H1 (cell line): ENCODE data around the gene MAML3. TPM values are rescaled to one million over a fixed set of nuclear protein-coding genes. Genes with fewer than 3 reads are reported as not detected.

ENCODE experiments used
- CTCF ChIA-PET: fragments of 300-600 bp; sonication (Branson Sonifier 250); formaldehyde crosslinking; loops from one replicate; lab custom pipeline; 2021; ENCODE audit not compliant: partially characterized antibody; lab: Charles Lee
- POLR2A ChIA-PET: fragments of 300-600 bp; sonication (Branson Sonifier 250); formaldehyde crosslinking; loops from one replicate; lab custom pipeline; 2021; ENCODE audit warnings: inconsistent platforms; ENCODE audit not compliant: partially characterized antibody; lab: Charles Lee
- DNase-seq, 2 experiments: peaks; one replicate each; pipeline versions ENCODE4 v3.0.0 to v3.0.0-alpha.2; 2010 to 2022; ENCODE audit warnings: low spot score in 2 of 2, low read depth in 1 of 2, mixed read lengths in 1 of 2
- FAIRE-seq: peaks from 2 replicates; lab custom pipeline; 2011; peaks lifted over from hg19 to GRCh38; lab: Jason Lieb, UNC
- H2AFZ ChIP-seq: 2 replicates; pipeline ENCODE4 v1.8.1; 2012; ENCODE audit warnings: low read length, inconsistent platforms
- H2AK5ac ChIP-seq: 2 replicates; pipeline ENCODE4 v1.6.1; 2013; ENCODE audit warnings: low read depth, low read length
- H2BK120ac ChIP-seq: replicated peaks from 2 replicates; pipeline ENCODE3; 2013; ENCODE audit warnings: low read depth, low read length, inconsistent platforms
- H2BK12ac ChIP-seq: 2 replicates; pipeline ENCODE4 v1.6.1; 2013; ENCODE audit warnings: low read depth, low read length
- H2BK15ac ChIP-seq: 2 replicates; pipeline ENCODE4 v1.6.1; 2013; ENCODE audit warnings: low read length
- H2BK20ac ChIP-seq: 2 replicates; pipeline ENCODE4 v1.6.1; 2013; ENCODE audit warnings: low read length
- H2BK5ac ChIP-seq: 2 replicates; pipeline ENCODE4 v1.6.1; 2013; ENCODE audit warnings: low read depth, low read length
- H3K14ac ChIP-seq: 2 replicates; pipeline ENCODE4 v1.6.1; 2013; ENCODE audit warnings: inconsistent platforms; ENCODE audit not compliant: insufficient read length
- H3K18ac ChIP-seq: 2 replicates; pipeline ENCODE4 v1.6.1; 2013; ENCODE audit warnings: low read length; ENCODE audit errors: extremely low read depth
- H3K23ac ChIP-seq: 2 replicates; pipeline ENCODE4 v1.6.1; 2013; ENCODE audit warnings: inconsistent platforms; ENCODE audit not compliant: insufficient read length
- H3K23me2 ChIP-seq: 2 replicates; pipeline ENCODE4 v1.6.1; 2013; ENCODE audit warnings: low read depth, low read length
- H3K27ac ChIP-seq: 2 replicates; pipeline ENCODE4 v1.6.1; 2011; ENCODE audit warnings: low read depth, low read length, inconsistent platforms
- H3K27me3 ChIP-seq, 4 experiments: replicated peaks in 1 of 4; 1 replicate in 1 of 4; 2 replicates in 3 of 4; pipeline versions ENCODE4 v1.6.1 to v1.8.1; 2011 to 2013; ENCODE audit warnings: low read length in 3 of 4, mild to moderate bottlenecking in 3 of 4, inconsistent platforms in 2 of 4, mixed read lengths in 2 of 4, moderate library complexity in 1 of 4; ENCODE audit not compliant: control insufficient read depth in 3 of 4, insufficient read depth in 3 of 4; ENCODE audit errors: extremely low read depth in 1 of 4
- H3K36me3 ChIP-seq, 4 experiments: 2 replicates each; pipeline versions ENCODE4 v1.6.1 to v1.8.1; 2011 to 2013; ENCODE audit warnings: mild to moderate bottlenecking in 4 of 4, low read length in 3 of 4, moderate library complexity in 2 of 4, control low read depth in 1 of 4, inconsistent platforms in 1 of 4; ENCODE audit not compliant: insufficient read depth in 4 of 4, control insufficient read depth in 2 of 4
- H3K4ac ChIP-seq: replicated peaks from 2 replicates; pipeline ENCODE3; 2013; ENCODE audit warnings: low read length, low read depth, mixed read lengths, inconsistent platforms; ENCODE audit not compliant: insufficient read length
- H3K4me1 ChIP-seq, 4 experiments: replicated peaks in 1 of 4; 1 replicate in 1 of 4; 2 replicates in 3 of 4; pipeline versions ENCODE4 v1.6.1 to v1.8.1; 2011 to 2013; ENCODE audit warnings: low read length in 3 of 4, inconsistent platforms in 2 of 4, mixed read lengths in 1 of 4; ENCODE audit not compliant: insufficient read depth in 4 of 4, control insufficient read depth in 3 of 4
- H3K4me2 ChIP-seq, 2 experiments: 2 replicates each; pipeline versions ENCODE4 v1.6.1 to v1.8.1; 2011 to 2013; ENCODE audit warnings: low read depth in 2 of 2, low read length in 2 of 2, control low read depth in 1 of 2, inconsistent platforms in 1 of 2, mild to moderate bottlenecking in 1 of 2; ENCODE audit not compliant: insufficient read depth in 1 of 2
- H3K4me3 ChIP-seq, 4 experiments: fragments of 200-600, 300-600 bp in 1 of 4; sonication (generic), shearing (Covaris generic), sonication (Bioruptor Twin) in 1 of 4; 2 replicates each; pipeline versions ENCODE4 v1.5.1 to v1.8.1; 2011 to 2016; ENCODE audit warnings: low read length in 4 of 4, low read depth in 3 of 4, control low read depth in 2 of 4, inconsistent platforms in 2 of 4, mild to moderate bottlenecking in 2 of 4, mixed read lengths in 1 of 4, moderate library complexity in 1 of 4; ENCODE audit not compliant: insufficient read depth in 2 of 4; ENCODE audit errors: extremely low read depth in 1 of 4
- H3K56ac ChIP-seq: replicated peaks from 2 replicates; pipeline ENCODE3; 2013; ENCODE audit warnings: low read depth, mild to moderate bottlenecking, mixed read lengths, low read length, inconsistent platforms; ENCODE audit not compliant: insufficient read length
- H3K79me1 ChIP-seq: 2 replicates; pipeline ENCODE4 v1.6.1; 2013; ENCODE audit warnings: low read depth, low read length, control low read depth
- H3K79me2 ChIP-seq, 2 experiments: 2 replicates each; pipeline versions ENCODE4 v1.6.1 to v1.8.1; 2012 to 2013; ENCODE audit warnings: low read length in 2 of 2, mild to moderate bottlenecking in 2 of 2, inconsistent platforms in 1 of 2; ENCODE audit not compliant: insufficient read depth in 2 of 2, control insufficient read depth in 1 of 2
- H3K9ac ChIP-seq, 4 experiments: replicated peaks in 1 of 4; 1 replicate in 1 of 4; 2 replicates in 3 of 4; pipeline versions ENCODE4 v1.6.1 to v1.8.1; 2011 to 2013; ENCODE audit warnings: low read depth in 3 of 4, low read length in 3 of 4, control low read depth in 2 of 4, mild to moderate bottlenecking in 2 of 4, moderate library complexity in 2 of 4, inconsistent platforms in 1 of 4; ENCODE audit errors: extremely low read depth in 1 of 4
- H3K9me3 ChIP-seq, 2 experiments: 2 replicates each; pipeline versions ENCODE4 v1.6.1 to v1.8.1; 2012 to 2013; ENCODE audit warnings: mild to moderate bottlenecking in 2 of 2, moderate library complexity in 2 of 2, control low read depth in 1 of 2, inconsistent platforms in 1 of 2, low read depth in 1 of 2, low read length in 1 of 2, mixed read lengths in 1 of 2; ENCODE audit not compliant: insufficient read depth in 2 of 2
- H4K20me1 ChIP-seq, 2 experiments: replicated peaks in 1 of 2; 2 replicates each; pipeline versions ENCODE3 to v1.8.1; 2011 to 2013; ENCODE audit warnings: inconsistent platforms in 2 of 2, low read length in 2 of 2, mild to moderate bottlenecking in 1 of 2; ENCODE audit not compliant: insufficient read depth in 2 of 2, control insufficient read depth in 1 of 2
- H4K5ac ChIP-seq: 2 replicates; pipeline ENCODE4 v1.6.1; 2013; ENCODE audit warnings: low read length, low read depth, mixed read lengths, inconsistent platforms; ENCODE audit not compliant: insufficient read length
- H4K8ac ChIP-seq: 2 replicates; pipeline ENCODE4 v1.8.0; 2013; ENCODE audit warnings: mild to moderate bottlenecking, moderate library complexity, low read length, inconsistent platforms; ENCODE audit not compliant: insufficient read depth; ENCODE audit errors: extremely low read depth
- H4K91ac ChIP-seq: replicated peaks from 2 replicates; pipeline ENCODE3; 2013; ENCODE audit warnings: low read length, mixed read lengths, inconsistent platforms; ENCODE audit not compliant: insufficient read length
- BACH1 ChIP-seq: IDR thresholded peaks from 2 replicates; pipeline ENCODE4 v1.6.1; 2012; ENCODE audit warnings: low read length, improper control_type of control experiment
- BRCA1 ChIP-seq: IDR thresholded peaks from 2 replicates; pipeline ENCODE4 v1.6.1; 2012; ENCODE audit warnings: low read depth, low read length, improper control_type of control experiment
- CBX8 ChIP-seq: fragments of 300-800, 300-1000 bp; sonication (generic); IDR thresholded peaks from 2 replicates; pipeline ENCODE4 v1.7.1; 2016; ENCODE audit warnings: low read depth, low read length, borderline replicate concordance
- CREB1 ChIP-seq: IDR thresholded peaks from 2 replicates; pipeline ENCODE4 v1.6.1; 2012; ENCODE audit warnings: inconsistent platforms
- EP300 ChIP-seq, 2 experiments: IDR thresholded peaks; 1 replicate in 1 of 2; 2 replicates in 1 of 2; pipeline ENCODE4 v1.6.1; 2011 to 2012; ENCODE audit warnings: low read depth in 2 of 2, low read length in 2 of 2, mild to moderate bottlenecking in 2 of 2, borderline replicate concordance in 1 of 2, inconsistent platforms in 1 of 2, moderate library complexity in 1 of 2
- EZH2 ChIP-seq: fragments of 200-600 bp; sonication (generic); IDR thresholded peaks from 2 replicates; pipeline ENCODE4 v1.7.1; 2012; ENCODE audit warnings: low read depth, mild to moderate bottlenecking, moderate library complexity, low read length, inconsistent platforms; ENCODE audit not compliant: severe bottlenecking
- HDAC2 ChIP-seq, 2 experiments: fragments of 300-600 bp in 1 of 2; sonication (generic) in 1 of 2; IDR thresholded peaks; 2 replicates each; pipeline ENCODE4 v1.6.1; 2011 to 2012; ENCODE audit warnings: low read depth in 2 of 2, low read length in 2 of 2, mild to moderate bottlenecking in 2 of 2, moderate library complexity in 2 of 2, borderline replicate concordance in 1 of 2, inconsistent platforms in 1 of 2
- JUN ChIP-seq: IDR thresholded peaks from 2 replicates; pipeline ENCODE4 v1.6.1; 2011; ENCODE audit warnings: low read depth, mild to moderate bottlenecking, improper control_type of control experiment, low read length
- KDM5A ChIP-seq: fragments of 200-600 bp; IDR thresholded peaks from 2 replicates; pipeline ENCODE4 v1.7.1; 2012; ENCODE audit warnings: mild to moderate bottlenecking, low read length, inconsistent platforms, mixed read lengths
- MAX ChIP-seq: IDR thresholded peaks from 2 replicates; pipeline ENCODE4 v1.6.1; 2012; ENCODE audit warnings: inconsistent platforms
- POLR2A ChIP-seq, 2 experiments: IDR thresholded peaks; 1 replicate in 1 of 2; 2 replicates in 1 of 2; pipeline ENCODE4 v1.6.1; 2011; ENCODE audit warnings: low read depth in 2 of 2, low read length in 2 of 2, mild to moderate bottlenecking in 2 of 2; ENCODE audit errors: control extremely low read depth in 1 of 2
- RFX5 ChIP-seq: IDR thresholded peaks from 2 replicates; pipeline ENCODE4 v1.6.1; 2011; ENCODE audit warnings: low read depth, low read length, improper control_type of control experiment, borderline replicate concordance
- YY1 ChIP-seq: IDR thresholded peaks from 2 replicates; pipeline ENCODE4 v1.6.1; 2011; ENCODE audit warnings: low read depth, mild to moderate bottlenecking, low read length
- WGBS, 2 experiments: shearing (Covaris generic) in 1 of 2; methylation state at CpG; one replicate each; pipeline versions ENCODE4 v1.1.6 to v1.1.7; 2013 to 2015; ENCODE audit warnings: low lambda C conversion rate in 2 of 2, mixed read lengths in 2 of 2, inconsistent platforms in 1 of 2, low coverage in 1 of 2, missing lambda C conversion rate in 1 of 2; ENCODE audit not compliant: insufficient replicate concordance in 2 of 2, insufficient coverage in 1 of 2, insufficient read length in 1 of 2; ENCODE audit errors: extremely low coverage in 1 of 2, missing lambda C conversion rate in 1 of 2; 5-methylcytosine and 5-hydroxymethylcytosine counted together
- polyA plus RNA-seq, 7 experiments: library from polyadenylated mRNA; depleted of rRNA in 3 of 7; stranded (reverse) in 5 of 7; unstranded in 2 of 7; fragments of >200 nt in 5 of 7; fragments of 200-250 nt in 2 of 7; gene quantifications; 1 replicate in 5 of 7; 2 replicates in 1 of 7; 4 replicates in 1 of 7; pipeline versions ENCODE4 v1.2.1 to v1.2.3, GENCODE V29; 2011 to 2013; ENCODE audit warnings: missing spikeins in 2 of 7, mixed read lengths in 2 of 7
- total RNA-seq: library from RNA; stranded (reverse); fragmentation: NEBNext Ultra II Directional; extraction: Animal tissue kit (Norgen Biotek cat#: 25700); gene quantifications from 2 replicates; pipeline ENCODE4 v1.2.1, GENCODE V29; 2021

MAML3 gene
- total and polyA plus RNA-seq, 2 of the 8 experiments (the other 6 are each of a cell fraction or from before 2014, with no cell fraction given) = 2.1 to 5.7 TPM

- H3K23me2 ChIP-seq = no peaks in the 10 kb centered on the region
- no peak overlapping the region for H2AFZ ChIP-seq
- H2AK5ac ChIP-seq = no peak overlapping the region
- no peak overlapping the region for H3K23ac ChIP-seq
- no peak overlapping the region for H2BK15ac ChIP-seq
- ChIA-PET CTCF (interaction anchor here (1.2 to 2.8 kb wide), 2 partner anchors 12 to 61 kb away, joined by 3 to 8 read pairs; no protein-coding TSS in a partner anchor), POLR2A (no interaction called here)
- H3K4me3 ChIP-seq = no peak overlapping the region
- no peak overlapping the region for H3K4ac ChIP-seq
- H2BK12ac ChIP-seq = no peak overlapping the region
- no peak overlapping the region for H3K56ac ChIP-seq
- H3K4me1 ChIP-seq = peaks cover 0 to 6% (median 3%) of the 10 kb centered on the region in 4 experiments; a peak in 3 of 7 replicates
- H3K36me3 ChIP-seq = no peaks in the 10 kb centered on the region
- no peak overlapping the region for H2BK20ac ChIP-seq
- H4K20me1 ChIP-seq = no peaks in the 10 kb centered on the region
- H3K14ac ChIP-seq = no peak overlapping the region
- no peak overlapping the region; the same call in 1 of the 2 replicates for H3K18ac ChIP-seq
- H3K27ac ChIP-seq = no peak overlapping the region
- 91% methylated on average over 6 of the region's 6 CpGs; no CpG with 5 or more reads in 1 of the 2 experiments for WGBS, 2 experiments
- no peaks in the 10 kb centered on the region for H3K79me1 ChIP-seq
- H3K27me3 ChIP-seq = no peaks in the 10 kb centered on the region
- no peaks in the 10 kb centered on the region for H3K9me3 ChIP-seq
- no peak overlapping the region for H3K9ac ChIP-seq
- no peak overlapping the region for H3K4me2 ChIP-seq
- H4K5ac ChIP-seq = no peak overlapping the region
- H4K8ac ChIP-seq = no peak overlapping the region
- FAIRE-seq = no peak
- H2BK120ac ChIP-seq = no peak overlapping the region
- no peak for DNase-seq
- H4K91ac ChIP-seq = no peak overlapping the region
- no peaks in the 10 kb centered on the region for H3K79me2 ChIP-seq
- no peak overlapping the region for H2BK5ac ChIP-seq
- TF ChIP-seq RFX5 = no peak
- no peak for TF ChIP-seq YY1
- TF ChIP-seq KDM5A = no peak
- no peak for TF ChIP-seq JUN
- TF ChIP-seq EP300 (IDR thresholded peaks at IDR 0.05; ENCODE audit: borderline replicate concordance in 1 of 2, low read depth in 2 of 2, low read length in 2 of 2) = no peak
- no peak for TF ChIP-seq BACH1
- no peak for TF ChIP-seq EZH2
- TF ChIP-seq MAX = no peak
- TF ChIP-seq CBX8 = no peak
- TF ChIP-seq POLR2A (IDR thresholded peaks at IDR 0.05; ENCODE audit: control extremely low read depth in 1 of 2, low read depth in 2 of 2, low read length in 2 of 2) = no peak
- no peak for TF ChIP-seq BRCA1
- TF ChIP-seq HDAC2 (IDR thresholded peaks at IDR 0.05; ENCODE audit: borderline replicate concordance in 1 of 2, low read depth in 2 of 2, low read length in 2 of 2) = no peak
- no peak for TF ChIP-seq CREB1
Observed at GRCh38 chr4:139773560-139774318, 380.2 kb downstream of the MAML3 start.
